Uterus (tissue), 2 donors: ENCODE data around the gene SAP30BP.

ENCODE experiments used
- POLR2A ChIP-seq, 2 donors: fragments of 450-650 bp; IDR thresholded peaks; one replicate each; pipeline ENCODE4 v1.6.1; 2016; ENCODE audit warnings: antibody characterized with exemption in 2 of 2, mild to moderate bottlenecking in 1 of 2, moderate library complexity in 1 of 2
- TF ChIP-seq, protein P1 (sequence below), 4 experiments: fragments of 200-600 bp in 2 of 4; fragments of 450-650 bp in 2 of 4; sonication (generic) in 2 of 4; IDR thresholded peaks; one replicate each; pipeline ENCODE4 v1.5.1; 2016 to 2019; ENCODE audit warnings: antibody characterized with exemption in 4 of 4, mild to moderate bottlenecking in 2 of 4, moderate library complexity in 1 of 4

DNA sequence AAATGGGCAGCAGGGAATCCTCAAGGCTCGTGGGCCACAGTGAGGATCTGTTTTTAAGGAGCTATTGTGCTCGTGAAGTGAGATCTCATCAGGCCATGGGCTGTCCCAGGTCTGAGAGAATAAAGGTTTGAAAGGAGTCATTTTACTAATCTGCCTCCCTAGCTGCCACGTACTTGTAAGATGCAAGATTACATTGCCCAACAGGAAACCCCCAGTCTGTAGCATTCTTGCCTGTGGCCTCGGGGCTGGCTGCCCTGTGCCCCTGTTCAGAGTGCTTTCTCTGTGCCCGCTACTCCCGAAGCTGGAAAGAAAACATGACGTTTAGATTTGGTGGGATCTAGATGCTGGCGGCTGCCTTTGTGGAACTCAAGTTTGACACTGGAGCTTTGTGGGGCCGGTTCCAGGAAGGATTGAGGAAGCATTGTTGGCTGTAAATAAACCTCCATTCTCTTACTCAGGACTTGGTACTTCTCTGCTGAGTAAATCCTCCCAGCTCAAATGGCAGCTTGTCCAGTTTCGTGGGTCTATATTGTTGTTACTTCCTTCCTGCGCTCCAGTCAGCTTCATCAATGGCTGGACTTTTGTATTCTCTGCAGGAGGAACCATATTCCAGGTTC lies 21.2 kb downstream of the SAP30BP start:
- TF ChIP-seq POLR2A (IDR thresholded peaks at IDR 0.05), result no peak
- TF ChIP-seq, protein P1, sequence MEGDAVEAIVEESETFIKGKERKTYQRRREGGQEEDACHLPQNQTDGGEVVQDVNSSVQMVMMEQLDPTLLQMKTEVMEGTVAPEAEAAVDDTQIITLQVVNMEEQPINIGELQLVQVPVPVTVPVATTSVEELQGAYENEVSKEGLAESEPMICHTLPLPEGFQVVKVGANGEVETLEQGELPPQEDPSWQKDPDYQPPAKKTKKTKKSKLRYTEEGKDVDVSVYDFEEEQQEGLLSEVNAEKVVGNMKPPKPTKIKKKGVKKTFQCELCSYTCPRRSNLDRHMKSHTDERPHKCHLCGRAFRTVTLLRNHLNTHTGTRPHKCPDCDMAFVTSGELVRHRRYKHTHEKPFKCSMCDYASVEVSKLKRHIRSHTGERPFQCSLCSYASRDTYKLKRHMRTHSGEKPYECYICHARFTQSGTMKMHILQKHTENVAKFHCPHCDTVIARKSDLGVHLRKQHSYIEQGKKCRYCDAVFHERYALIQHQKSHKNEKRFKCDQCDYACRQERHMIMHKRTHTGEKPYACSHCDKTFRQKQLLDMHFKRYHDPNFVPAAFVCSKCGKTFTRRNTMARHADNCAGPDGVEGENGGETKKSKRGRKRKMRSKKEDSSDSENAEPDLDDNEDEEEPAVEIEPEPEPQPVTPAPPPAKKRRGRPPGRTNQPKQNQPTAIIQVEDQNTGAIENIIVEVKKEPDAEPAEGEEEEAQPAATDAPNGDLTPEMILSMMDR (IDR thresholded peaks at IDR 0.05), result no peak
